DOHH2 (cell line): ENCODE measurements around the gene ICE2.

Experiments
- H3F3A ChIP-seq: fragments of 200-600 bp; sonication (generic), shearing (Covaris generic); 2 replicates; pipeline ENCODE4 v1.6.0; 2016; ENCODE audit warnings: antibody characterized with exemption, mild to moderate bottlenecking; ENCODE audit not compliant: control insufficient read depth, insufficient read depth
- H3K27ac ChIP-seq: fragments of 200-600 bp; sonication (generic); 2 replicates; pipeline ENCODE4 v1.5.1; 2014; ENCODE audit warnings: low read depth, mild to moderate bottlenecking, low read length, moderate library complexity
- H3K27me3 ChIP-seq: fragments of 200-600 bp; sonication (generic); 2 replicates; pipeline ENCODE4 v1.6.1; 2014; ENCODE audit warnings: mild to moderate bottlenecking, low read length, mixed read lengths; ENCODE audit not compliant: control insufficient read depth
- H3K36me3 ChIP-seq: fragments of 200-600 bp; sonication (generic); 2 replicates; pipeline ENCODE4 v1.6.1; 2014; ENCODE audit warnings: mild to moderate bottlenecking, low read length, moderate library complexity, mixed read lengths; ENCODE audit not compliant: control insufficient read depth
- H3K4me1 ChIP-seq: fragments of 200-600 bp; sonication (generic); 2 replicates; pipeline ENCODE4 v1.6.1; 2014; ENCODE audit warnings: mild to moderate bottlenecking, low read length, mixed read lengths; ENCODE audit not compliant: control insufficient read depth
- H3K4me2 ChIP-seq: fragments of 200-600 bp; sonication (generic); 2 replicates; pipeline ENCODE4 v1.6.0; 2014; ENCODE audit warnings: mild to moderate bottlenecking, low read length, moderate library complexity
- H3K4me3 ChIP-seq: fragments of 200-600 bp; sonication (generic); 2 replicates; pipeline ENCODE4 v1.5.1; 2014; ENCODE audit warnings: mild to moderate bottlenecking, low read length, mixed read lengths
- H3K79me2 ChIP-seq: fragments of 200-600 bp; sonication (generic); 2 replicates; pipeline ENCODE4 v1.6.1; 2014; ENCODE audit warnings: mild to moderate bottlenecking, low read length, mixed read lengths; ENCODE audit not compliant: control insufficient read depth
- H3K9me2 ChIP-seq: fragments of 200-600 bp; sonication (generic); replicated peaks from 2 replicates; pipeline ENCODE4 v1.6.1; 2014; ENCODE audit warnings: mild to moderate bottlenecking, low read length, mixed read lengths; ENCODE audit not compliant: control insufficient read depth
- H3K9me3 ChIP-seq: fragments of 200-600 bp; sonication (generic); 2 replicates; pipeline ENCODE4 v1.6.1; 2014; ENCODE audit warnings: antibody characterized with exemption, low read length, mixed read lengths; ENCODE audit not compliant: control insufficient read depth, insufficient read depth
- H4K20me1 ChIP-seq: fragments of 200-600 bp; sonication (generic); 2 replicates; pipeline ENCODE4 v1.6.0; 2014; ENCODE audit warnings: low read depth, mild to moderate bottlenecking, antibody characterized with exemption, low read length, moderate library complexity; ENCODE audit not compliant: control insufficient read depth, insufficient read depth
- CTCF ChIP-seq: fragments of 200-600 bp; sonication (generic); IDR thresholded peaks from one replicate; pipeline ENCODE4 v1.5.1; 2014; ENCODE audit warnings: antibody characterized with exemption, mild to moderate bottlenecking, low read depth, low read length; ENCODE audit not compliant: poor library complexity, severe bottlenecking
- EZH2phosphoT487 ChIP-seq: fragments of 200-600 bp; sonication (generic); IDR thresholded peaks from 2 replicates; pipeline ENCODE4 v1.6.1; 2017; ENCODE audit warnings: borderline replicate concordance, mild to moderate bottlenecking, antibody characterized with exemption, low read length, moderate library complexity, mixed read lengths

The ICE2 gene

GRCh38 chr15:60371175-60372051 is 107.5 kb downstream of the ICE2 start:
- H3K4me3 ChIP-seq = no peak overlapping the region
- no peaks in the 10 kb centered on the region for H3K36me3 ChIP-seq
- H3F3A ChIP-seq = no peaks in the 10 kb centered on the region
- H3K4me2 ChIP-seq = no peak overlapping the region
- no peak for TF ChIP-seq EZH2phosphoT487
- TF ChIP-seq CTCF = no peak
- no peaks in the 10 kb centered on the region for H3K9me2 ChIP-seq
- H3K79me2 ChIP-seq = no peaks in the 10 kb centered on the region
- H4K20me1 ChIP-seq = no peaks in the 10 kb centered on the region
- no peaks in the 10 kb centered on the region for H3K9me3 ChIP-seq
- no peak overlapping the region for H3K27ac ChIP-seq
- no peaks in the 10 kb centered on the region for H3K27me3 ChIP-seq
- H3K4me1 ChIP-seq = no peaks in the 10 kb centered on the region

GRCh38 chr15:60370869-60371136 is 108.1 kb downstream of the ICE2 start:
- Histone ChIP-seq H3K4me3 (no peak overlapping the region), H3K4me2 (no peak overlapping the region), H3K4me1 (no peaks in the 10 kb centered on the region), H3K9me3 (no peaks in the 10 kb centered on the region), H3K27ac (no peak overlapping the region), H3K36me3 (no peaks in the 10 kb centered on the region), H3K79me2 (no peaks in the 10 kb centered on the region), H4K20me1 (no peaks in the 10 kb centered on the region), H3K27me3 (no peaks in the 10 kb centered on the region), H3F3A (no peaks in the 10 kb centered on the region), H3K9me2 (no peaks in the 10 kb centered on the region)
- no peak for TF ChIP-seq EZH2phosphoT487
- TF ChIP-seq CTCF = no peak

GRCh38 chr15:60370105-60370868 is 108.7 kb downstream of the ICE2 start:
- Histone ChIP-seq H3K9me2 (no peaks in the 10 kb centered on the region), H3K79me2 (no peaks in the 10 kb centered on the region), H4K20me1 (no peaks in the 10 kb centered on the region), H3K4me1 (no peaks in the 10 kb centered on the region), H3K9me3 (no peaks in the 10 kb centered on the region), H3K4me3 (no peak overlapping the region), H3K27ac (no peak overlapping the region), H3K36me3 (no peaks in the 10 kb centered on the region), H3K4me2 (no peak overlapping the region), H3K27me3 (no peaks in the 10 kb centered on the region), H3F3A (no peaks in the 10 kb centered on the region)
- no peak for TF ChIP-seq EZH2phosphoT487
- no peak for TF ChIP-seq CTCF
